HCT116 (cell line): ENCODE data around the gene APOA1. TPM values are rescaled to one million over a fixed set of nuclear protein-coding genes. Genes with fewer than 3 reads are reported as not detected.

Experiments
- ATAC-seq: fragments of 200-7000 bp; cut with Tn5 transposase; 2 replicates; pipeline ENCODE4 v1.9.1; 2020; ENCODE audit warnings: mild to moderate bottlenecking, moderate library complexity
- BruUV-seq: library from RNA; stranded (reverse); fragments of 400-500 nt; replicated peaks from 2 replicates; lab custom pipeline; 2021; lab: Mats Ljungman, UMichigan
- CTCF ChIA-PET: fragments of 300-600 bp; sonication (Branson Sonifier 250); formaldehyde crosslinking; loops from one replicate; lab custom pipeline; 2021; ENCODE audit warnings: antibody characterized with exemption; lab: Charles Lee
- POLR2A ChIA-PET: fragments of 300-600, 350-600 bp; sonication (Branson Sonifier 250); formaldehyde crosslinking; loops from one replicate; lab custom pipeline; 2021; ENCODE audit warnings: antibody characterized with exemption; lab: Charles Lee
- RAD21 ChIA-PET, 2 experiments: fragments of 300-600 bp; sonication (Branson Sonifier 250); formaldehyde crosslinking; loops; one replicate each; lab custom pipeline; 2023; ENCODE audit warnings: low total read pairs in 2 of 2; ENCODE audit not compliant: uncharacterized antibody in 2 of 2, unreplicated experiment in 2 of 2, low non-redundant PET in 1 of 2; lab: Charles Lee
- DNase-seq: peaks from one replicate; pipeline ENCODE4 v3.0.0-alpha.2; 2010; ENCODE audit warnings: low read depth, low spot score
- H2AFZ ChIP-seq: fragments of 200-600 bp; shearing (Covaris generic), sonication (generic); 2 replicates; pipeline ENCODE4 v1.6.1; 2017; ENCODE audit warnings: low read depth, mixed run types, mixed read lengths, antibody characterized with exemption, low read length; ENCODE audit not compliant: poor library complexity, severe bottlenecking
- H3K27ac ChIP-seq: 2 replicates; pipeline ENCODE4 v1.5.1; 2012; ENCODE audit warnings: low read depth, low read length
- H3K27me3 ChIP-seq: fragments of 200-600 bp; sonication (generic); 2 replicates; pipeline ENCODE4 v1.6.1; 2016; ENCODE audit warnings: mixed run types, low read length, mixed read lengths; ENCODE audit not compliant: insufficient read depth
- H3K36me3 ChIP-seq, 2 experiments: fragments of 200-500 bp in 1 of 2; fragments of 200-600 bp in 1 of 2; sonication (Bioruptor generic) in 1 of 2; sonication (generic) in 1 of 2; 2 replicates each; pipeline versions ENCODE4 v1.5.1 to v1.6.1; 2014 to 2016; ENCODE audit warnings: low read length in 2 of 2, inconsistent platforms in 1 of 2, mixed read lengths in 1 of 2, mixed run types in 1 of 2; ENCODE audit not compliant: insufficient read depth in 2 of 2, control insufficient read depth in 1 of 2
- H3K4me1 ChIP-seq, 2 experiments: fragments of 200-600 bp in 1 of 2; sonication (generic) in 1 of 2; 2 replicates each; pipeline versions ENCODE4 v1.5.1 to v1.6.1; 2012 to 2017; ENCODE audit warnings: low read length in 2 of 2, inconsistent platforms in 1 of 2, mild to moderate bottlenecking in 1 of 2, mixed read lengths in 1 of 2, mixed run types in 1 of 2, moderate library complexity in 1 of 2; ENCODE audit not compliant: insufficient read depth in 2 of 2, control insufficient read depth in 1 of 2
- H3K4me2 ChIP-seq: fragments of 200-600 bp; sonication (generic); 2 replicates; pipeline ENCODE4 v1.6.1; 2017; ENCODE audit warnings: mixed run types, low read length, mixed read lengths
- H3K4me3 ChIP-seq, 2 experiments: fragments of 200-600 bp in 1 of 2; sonication (generic) in 1 of 2; replicated peaks in 1 of 2; 2 replicates each; pipeline ENCODE4 v1.5.1; 2011 to 2016; ENCODE audit warnings: low read length in 2 of 2, control low read depth in 1 of 2, low read depth in 1 of 2, mild to moderate bottlenecking in 1 of 2, mixed read lengths in 1 of 2, mixed run types in 1 of 2
- H3K79me2 ChIP-seq: fragments of 200-600 bp; sonication (generic); 2 replicates; pipeline ENCODE4 v1.6.1; 2017; ENCODE audit warnings: mild to moderate bottlenecking, mixed run types, low read length, moderate library complexity, mixed read lengths; ENCODE audit not compliant: insufficient read depth
- H3K9ac ChIP-seq: fragments of 200-600 bp; sonication (generic); 2 replicates; pipeline ENCODE4 v1.6.1; 2016; ENCODE audit warnings: low read length, mixed read lengths
- H3K9me2 ChIP-seq: fragments of 200-600 bp; sonication (generic), shearing (Covaris generic); 2 replicates; pipeline ENCODE4 v1.6.1; 2017; ENCODE audit warnings: mixed run types, mild to moderate bottlenecking, moderate library complexity; ENCODE audit not compliant: insufficient read depth
- H3K9me3 ChIP-seq, 2 experiments: fragments of 200-500 bp in 1 of 2; fragments of 200-600 bp in 1 of 2; sonication (Bioruptor generic) in 1 of 2; sonication (generic) in 1 of 2; 2 replicates each; pipeline ENCODE4 v1.6.1; 2014 to 2017; ENCODE audit warnings: low read length in 2 of 2, mixed read lengths in 2 of 2, inconsistent platforms in 1 of 2, low read depth in 1 of 2, mild to moderate bottlenecking in 1 of 2, mixed run types in 1 of 2, moderate library complexity in 1 of 2; ENCODE audit not compliant: control insufficient read depth in 1 of 2, insufficient read depth in 1 of 2
- H4K20me1 ChIP-seq: fragments of 200-600 bp; sonication (generic), shearing (Covaris generic); 2 replicates; pipeline ENCODE4 v1.6.1; 2017; ENCODE audit warnings: mixed run types, mild to moderate bottlenecking, moderate library complexity; ENCODE audit not compliant: insufficient read depth
- CEBPB ChIP-seq: IDR thresholded peaks from 2 replicates; pipeline ENCODE4 v1.6.1; 2012; ENCODE audit warnings: low read depth
- ELF1 ChIP-seq: IDR thresholded peaks from 2 replicates; pipeline ENCODE4 v1.6.1; 2012; ENCODE audit warnings: low read depth, borderline replicate concordance
- FOSL1 ChIP-seq: IDR thresholded peaks from 2 replicates; pipeline ENCODE4 v1.6.1; 2012; ENCODE audit warnings: low read depth
- JUND ChIP-seq: IDR thresholded peaks from 2 replicates; pipeline ENCODE4 v1.6.1; 2012
- POLR2A ChIP-seq: IDR thresholded peaks from 2 replicates; pipeline ENCODE4 v1.7.0; 2011; ENCODE audit warnings: borderline replicate concordance; ENCODE audit not compliant: insufficient read depth, insufficient read length; ENCODE audit errors: extremely low read depth
- SIN3A ChIP-seq: IDR thresholded peaks from 2 replicates; pipeline ENCODE4 v1.6.1; 2012; ENCODE audit warnings: low read depth
- SRF ChIP-seq: IDR thresholded peaks from 2 replicates; pipeline ENCODE4 v1.6.1; 2012; ENCODE audit warnings: low read depth
- YY1 ChIP-seq: IDR thresholded peaks from 2 replicates; pipeline ENCODE4 v1.6.1; 2011; ENCODE audit warnings: low read length, low read depth, moderate library complexity, mild to moderate bottlenecking; ENCODE audit not compliant: insufficient replicate concordance; ENCODE audit errors: extremely low read depth
- ZFX ChIP-seq: fragments of 450-650 bp; IDR thresholded peaks from 2 replicates; pipeline ENCODE4 v1.6.1; 2017
- intact Hi-C: fragments of 100-400 bp; cut with micrococcal nuclease; formaldehyde crosslinking; loops from 2 replicates; pipeline ENCODE4 v1.10.0; 2022
- total RNA-seq: library from RNA; stranded (reverse); gene quantifications from one replicate; pipeline ENCODE4 v1.2.1, GENCODE V29; 2021; ENCODE audit not compliant: unreplicated experiment
- TF ChIP-seq, protein P1 (sequence below): IDR thresholded peaks from 2 replicates; pipeline ENCODE4 v1.6.1; 2011; ENCODE audit warnings: mild to moderate bottlenecking, low read length, moderate library complexity; ENCODE audit not compliant: insufficient replicate concordance; ENCODE audit errors: extremely low read depth
- TF ChIP-seq, protein P2 (sequence below), 3 experiments: fragments of 200-600 bp in 1 of 3; sonication (generic) in 1 of 3; IDR thresholded peaks in 2 of 3; conservative IDR thresholded peaks in 1 of 3; 2 replicates each; pipeline ENCODE4 v1.5.1; 2012 to 2017; ENCODE audit warnings: low read depth in 2 of 3, low read length in 2 of 3, antibody characterized with exemption in 1 of 3, borderline replicate concordance in 1 of 3, control low read depth in 1 of 3, mild to moderate bottlenecking in 1 of 3, mixed read lengths in 1 of 3, mixed run types in 1 of 3, moderate library complexity in 1 of 3; ENCODE audit not compliant: insufficient read depth in 1 of 3
- TF ChIP-seq, protein P3 (sequence below): IDR thresholded peaks from 2 replicates; pipeline ENCODE4 v1.6.1; 2012; ENCODE audit warnings: low read depth

The APOA1 gene
- total RNA-seq, 1 experiment from 2014 or later, result 2.0 TPM

DNA sequence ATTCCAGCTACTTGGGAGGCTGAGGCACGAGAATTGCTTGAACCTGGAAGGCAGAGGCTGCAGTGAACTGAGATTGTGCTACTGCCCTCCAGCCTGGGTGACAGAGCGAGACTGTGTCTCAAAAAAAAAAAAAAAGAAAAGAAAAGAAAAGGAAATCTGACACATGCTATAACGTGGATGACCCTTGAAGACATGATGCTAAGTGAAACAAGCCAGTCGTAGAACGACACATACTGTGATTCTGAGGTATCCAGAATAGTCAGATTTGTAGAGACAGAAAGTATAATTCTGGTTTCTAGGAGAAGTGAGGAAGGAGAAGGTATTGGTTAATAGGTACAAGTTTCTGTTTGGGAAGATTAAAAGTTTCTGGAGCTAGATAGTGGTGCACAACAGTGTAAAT lies 39.1 kb downstream of the APOA1 start (continued):
- TF ChIP-seq SRF, result no peak

DNA sequence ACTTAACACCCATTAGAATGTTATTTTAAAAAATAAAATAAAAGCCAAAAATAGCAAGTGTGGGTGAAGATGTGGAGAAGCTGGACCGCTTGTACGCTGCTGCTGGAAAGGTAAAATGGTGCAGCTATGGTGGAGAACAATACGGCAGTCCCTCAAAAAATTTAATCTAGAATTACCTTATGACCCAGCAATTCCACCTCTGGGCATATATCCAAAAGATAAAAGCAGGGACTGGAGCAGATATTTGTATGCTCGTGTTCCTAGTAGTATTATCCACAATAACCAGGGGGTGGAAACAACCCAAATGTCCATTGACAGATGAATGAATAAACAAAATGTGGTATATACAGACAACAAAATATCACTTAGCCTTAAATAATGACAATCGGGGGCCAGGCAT lies 39.6 kb downstream of the APOA1 start:
- CTCF ChIA-PET, result interaction anchor here (1.6 kb wide), 1 partner anchor 10 kb away, joined by 4 read pairs; the partner anchor contains the start of gene ZPR1
- no peaks in the 10 kb centered on the region for H4K20me1 ChIP-seq
- no peaks in the 10 kb centered on the region for H3K27me3 ChIP-seq
- POLR2A ChIA-PET, result no interaction called here
- H3K9ac ChIP-seq, result no peak overlapping the region
- intact Hi-C loops, result no loop called here
- TF ChIP-seq SRF, result no peak
- TF ChIP-seq, protein P1, sequence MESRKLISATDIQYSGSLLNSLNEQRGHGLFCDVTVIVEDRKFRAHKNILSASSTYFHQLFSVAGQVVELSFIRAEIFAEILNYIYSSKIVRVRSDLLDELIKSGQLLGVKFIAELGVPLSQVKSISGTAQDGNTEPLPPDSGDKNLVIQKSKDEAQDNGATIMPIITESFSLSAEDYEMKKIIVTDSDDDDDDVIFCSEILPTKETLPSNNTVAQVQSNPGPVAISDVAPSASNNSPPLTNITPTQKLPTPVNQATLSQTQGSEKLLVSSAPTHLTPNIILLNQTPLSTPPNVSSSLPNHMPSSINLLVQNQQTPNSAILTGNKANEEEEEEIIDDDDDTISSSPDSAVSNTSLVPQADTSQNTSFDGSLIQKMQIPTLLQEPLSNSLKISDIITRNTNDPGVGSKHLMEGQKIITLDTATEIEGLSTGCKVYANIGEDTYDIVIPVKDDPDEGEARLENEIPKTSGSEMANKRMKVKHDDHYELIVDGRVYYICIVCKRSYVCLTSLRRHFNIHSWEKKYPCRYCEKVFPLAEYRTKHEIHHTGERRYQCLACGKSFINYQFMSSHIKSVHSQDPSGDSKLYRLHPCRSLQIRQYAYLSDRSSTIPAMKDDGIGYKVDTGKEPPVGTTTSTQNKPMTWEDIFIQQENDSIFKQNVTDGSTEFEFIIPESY, result no peak
- TF ChIP-seq FOSL1, result no peak
- no peak for TF ChIP-seq POLR2A
- TF ChIP-seq ELF1, result no peak
- no peak for TF ChIP-seq YY1
- no peak for TF ChIP-seq CEBPB
- TF ChIP-seq, protein P2, sequence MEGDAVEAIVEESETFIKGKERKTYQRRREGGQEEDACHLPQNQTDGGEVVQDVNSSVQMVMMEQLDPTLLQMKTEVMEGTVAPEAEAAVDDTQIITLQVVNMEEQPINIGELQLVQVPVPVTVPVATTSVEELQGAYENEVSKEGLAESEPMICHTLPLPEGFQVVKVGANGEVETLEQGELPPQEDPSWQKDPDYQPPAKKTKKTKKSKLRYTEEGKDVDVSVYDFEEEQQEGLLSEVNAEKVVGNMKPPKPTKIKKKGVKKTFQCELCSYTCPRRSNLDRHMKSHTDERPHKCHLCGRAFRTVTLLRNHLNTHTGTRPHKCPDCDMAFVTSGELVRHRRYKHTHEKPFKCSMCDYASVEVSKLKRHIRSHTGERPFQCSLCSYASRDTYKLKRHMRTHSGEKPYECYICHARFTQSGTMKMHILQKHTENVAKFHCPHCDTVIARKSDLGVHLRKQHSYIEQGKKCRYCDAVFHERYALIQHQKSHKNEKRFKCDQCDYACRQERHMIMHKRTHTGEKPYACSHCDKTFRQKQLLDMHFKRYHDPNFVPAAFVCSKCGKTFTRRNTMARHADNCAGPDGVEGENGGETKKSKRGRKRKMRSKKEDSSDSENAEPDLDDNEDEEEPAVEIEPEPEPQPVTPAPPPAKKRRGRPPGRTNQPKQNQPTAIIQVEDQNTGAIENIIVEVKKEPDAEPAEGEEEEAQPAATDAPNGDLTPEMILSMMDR (IDR thresholded peaks at IDR 0.05 in 2 of 3, conservative IDR thresholded peaks at IDR 0.05 in 1 of 3; ENCODE audit: borderline replicate concordance in 1 of 3, insufficient read depth in 1 of 3, low read depth in 2 of 3, low read length in 2 of 3), result no peak
- no peak for TF ChIP-seq ZFX
- TF ChIP-seq JUND, result no peak
- no peak for TF ChIP-seq SIN3A
- TF ChIP-seq, protein P3, sequence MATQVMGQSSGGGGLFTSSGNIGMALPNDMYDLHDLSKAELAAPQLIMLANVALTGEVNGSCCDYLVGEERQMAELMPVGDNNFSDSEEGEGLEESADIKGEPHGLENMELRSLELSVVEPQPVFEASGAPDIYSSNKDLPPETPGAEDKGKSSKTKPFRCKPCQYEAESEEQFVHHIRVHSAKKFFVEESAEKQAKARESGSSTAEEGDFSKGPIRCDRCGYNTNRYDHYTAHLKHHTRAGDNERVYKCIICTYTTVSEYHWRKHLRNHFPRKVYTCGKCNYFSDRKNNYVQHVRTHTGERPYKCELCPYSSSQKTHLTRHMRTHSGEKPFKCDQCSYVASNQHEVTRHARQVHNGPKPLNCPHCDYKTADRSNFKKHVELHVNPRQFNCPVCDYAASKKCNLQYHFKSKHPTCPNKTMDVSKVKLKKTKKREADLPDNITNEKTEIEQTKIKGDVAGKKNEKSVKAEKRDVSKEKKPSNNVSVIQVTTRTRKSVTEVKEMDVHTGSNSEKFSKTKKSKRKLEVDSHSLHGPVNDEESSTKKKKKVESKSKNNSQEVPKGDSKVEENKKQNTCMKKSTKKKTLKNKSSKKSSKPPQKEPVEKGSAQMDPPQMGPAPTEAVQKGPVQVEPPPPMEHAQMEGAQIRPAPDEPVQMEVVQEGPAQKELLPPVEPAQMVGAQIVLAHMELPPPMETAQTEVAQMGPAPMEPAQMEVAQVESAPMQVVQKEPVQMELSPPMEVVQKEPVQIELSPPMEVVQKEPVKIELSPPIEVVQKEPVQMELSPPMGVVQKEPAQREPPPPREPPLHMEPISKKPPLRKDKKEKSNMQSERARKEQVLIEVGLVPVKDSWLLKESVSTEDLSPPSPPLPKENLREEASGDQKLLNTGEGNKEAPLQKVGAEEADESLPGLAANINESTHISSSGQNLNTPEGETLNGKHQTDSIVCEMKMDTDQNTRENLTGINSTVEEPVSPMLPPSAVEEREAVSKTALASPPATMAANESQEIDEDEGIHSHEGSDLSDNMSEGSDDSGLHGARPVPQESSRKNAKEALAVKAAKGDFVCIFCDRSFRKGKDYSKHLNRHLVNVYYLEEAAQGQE, result no peak
- no peak overlapping the region for H2AFZ ChIP-seq
- BruUV-seq, result no TSS peak
- RAD21 ChIA-PET, result no interaction called here
- DNase-seq (no peak), ATAC-seq (no peak)
- H3K9me2 ChIP-seq, result no peaks in the 10 kb centered on the region
- no peaks in the 10 kb centered on the region for H3K79me2 ChIP-seq
- no peak overlapping the region for H3K4me3 ChIP-seq
- no peaks in the 10 kb centered on the region for H3K9me3 ChIP-seq
- no peaks in the 10 kb centered on the region for H3K36me3 ChIP-seq
- H3K4me2 ChIP-seq, result no peak overlapping the region
- no peak overlapping the region for H3K27ac ChIP-seq
- H3K4me1 ChIP-seq, result peaks cover 0 to 10% of the 10 kb centered on the region in 2 experiments; a peak in 2 of 4 replicates
